ENCODE results near the gene KIF21B. TPM values are rescaled to one million over a fixed set of nuclear protein-coding genes. Genes with fewer than 3 reads are reported as not detected.

The KIF21B gene
- total and polyA plus RNA-seq, 2 of the 4 experiments (the other 2 are of a cell fraction): 0.36 to 0.55 TPM

GRCh38 chr1:200949626-200950025 lies 73.9 kb downstream of the KIF21B start:
- TF ChIP-seq BHLHE40 (IDR thresholded peaks at IDR 0.05; ENCODE audit: low read depth, low read length) (no peak), NFE2L2 (IDR thresholded peaks at IDR 0.05; ENCODE audit: low read depth, low read length) (no peak), RFX5 (IDR thresholded peaks at IDR 0.05; ENCODE audit: low read depth, low read length) (no peak), FOS (IDR thresholded peaks at IDR 0.05; ENCODE audit: low read depth, low read length) (no peak), SMC3 (IDR thresholded peaks at IDR 0.05; ENCODE audit: low read depth, low read length) (no peak), RCOR1 (IDR thresholded peaks at IDR 0.05; ENCODE audit: insufficient replicate concordance, low read length) (no peak)
- ATAC-seq (ENCODE audit: low read depth) (no peak), DNase-seq (no peak)
- BruUV-seq (replicated peaks): no TSS peak
- no peak overlapping the region for H3K4me3 ChIP-seq (ENCODE audit: insufficient read depth, low read depth, low read length)
- no peak overlapping the region for H2BK15ac ChIP-seq (ENCODE audit: low read depth, low read length)
- ChIA-PET POLR2A (ENCODE audit: unreplicated experiment) (no interaction called here), CTCF (no interaction called here)
- H3K23ac ChIP-seq (ENCODE audit: low read depth, low read length): no peak overlapping the region
- no peaks in the 10 kb centered on the region for H3K4me1 ChIP-seq (ENCODE audit: control insufficient read depth, insufficient read depth, low read length)
- H2BK5ac ChIP-seq (ENCODE audit: low read depth, low read length, poor library complexity, severe bottlenecking): no peak overlapping the region
- in situ Hi-C loops (cut with MboI; ENCODE audit: low sequenced_read_pairs) (no loop called here), dilution Hi-C loops (cut with HindIII; ENCODE audit: low sequenced_read_pairs, unreplicated experiment) (no loop called here), intact Hi-C loops (cut with micrococcal nuclease) (no loop called here)
- H2AFZ ChIP-seq (replicated peaks; ENCODE audit: low read length, poor library complexity): peak overlapping the region; percentile 14
- H4K8ac ChIP-seq (ENCODE audit: low read depth in 2 of 2, low read length in 2 of 2): no peak overlapping the region
- H3K36me3 ChIP-seq (ENCODE audit: control insufficient read depth, insufficient read depth, low read length): no peaks in the 10 kb centered on the region
- no peak overlapping the region for H3K56ac ChIP-seq (ENCODE audit: extremely low read depth, insufficient read depth, low read length)
- 79% methylated on average over 4 of the region's 8 CpGs; no CpG with 5 or more reads in 1 of the 2 experiments for WGBS, 2 experiments (ENCODE audit: extremely low coverage in 2 of 2, insufficient read length in 1 of 2)
- no peak overlapping the region for H2BK120ac ChIP-seq (ENCODE audit: low read depth, low read length)
- no peak overlapping the region for H3K27ac ChIP-seq (ENCODE audit: insufficient read depth, low read length)
- no peak overlapping the region for H3K18ac ChIP-seq (ENCODE audit: low read depth, low read length)
- H2BK20ac ChIP-seq (ENCODE audit: low read depth, low read length): no peak overlapping the region
- no peaks in the 10 kb centered on the region for H3K79me1 ChIP-seq (ENCODE audit: low read depth in 1 of 2, low read length in 2 of 2)
- peaks cover 7% of the 10 kb centered on the region for H3K9me3 ChIP-seq (ENCODE audit: control insufficient read depth, insufficient read depth, low read length)
- H3K9ac ChIP-seq (ENCODE audit: low read depth, low read length): no peak overlapping the region
- no peak overlapping the region for H2AK9ac ChIP-seq (replicated peaks; ENCODE audit: low read depth, low read length, poor library complexity)
- no peak overlapping the region for H3K4ac ChIP-seq (ENCODE audit: low read depth, low read length)
- no peaks in the 10 kb centered on the region for H3K9me1 ChIP-seq (ENCODE audit: insufficient read depth, low read length)
- no peaks in the 10 kb centered on the region for H4K20me1 ChIP-seq (ENCODE audit: insufficient read depth, low read length)
- H3K27me3 ChIP-seq (ENCODE audit: control insufficient read depth, insufficient read depth, low read length): peaks cover 30% of the 10 kb centered on the region
- no peak overlapping the region for H3K14ac ChIP-seq (replicated peaks; ENCODE audit: low read depth, low read length)
- no peak overlapping the region for H2AK5ac ChIP-seq (ENCODE audit: low read depth, low read length)
- no peak overlapping the region for H4K5ac ChIP-seq (ENCODE audit: low read depth, low read length)
- no peak overlapping the region for H3K4me2 ChIP-seq (ENCODE audit: low read depth, low read length)
- no peak overlapping the region for H4K91ac ChIP-seq (ENCODE audit: insufficient read depth, low read depth, low read length)

All from IMR-90 (cell line).